HepG2 (cell line): ENCODE measurements around the gene TAGLN. TPM values are rescaled to one million over a fixed set of nuclear protein-coding genes. Genes with fewer than 3 reads are reported as not detected.

Source experiments
- ATAC-seq: fragments of 200-7000 bp; cut with Tn5 transposase; 3 replicates; pipeline ENCODE4 v1.9.1; 2020; ENCODE audit warnings: mild to moderate bottlenecking, moderate library complexity
- BruUV-seq: library from RNA; stranded (reverse); fragments of 400-500 nt; replicated peaks from 2 replicates; lab custom pipeline; 2021; lab: Mats Ljungman, UMichigan
- CTCF ChIA-PET: fragments of 300-600 bp; formaldehyde crosslinking; extraction: SDS; loops from one replicate; lab custom pipeline; 2021; ENCODE audit warnings: low total read pairs, inconsistent platforms, low intra/inter-chr PET ratio; lab: Yijun Ruan, JAX
- POLR2A ChIA-PET: fragments of 350-600 bp; sonication (Branson Sonifier 250); formaldehyde crosslinking; loops from one replicate; lab custom pipeline; 2020; ENCODE audit warnings: antibody characterized with exemption, inconsistent platforms; lab: Yijun Ruan, JAX
- DNase-seq: peaks from one replicate; pipeline ENCODE4 v3.0.0-alpha.2; 2015; ENCODE audit warnings: low spot score
- FAIRE-seq: peaks from 3 replicates; lab custom pipeline; 2011; peaks lifted over from hg19 to GRCh38; lab: Jason Lieb, UNC
- H2AFZ ChIP-seq: one replicate; pipeline ENCODE4 v1.6.1; 2011; ENCODE audit warnings: low read length, inconsistent platforms
- H3K27ac ChIP-seq: fragments of 300-600 bp; 3 replicates; pipeline ENCODE4 v1.8.0; 2011; ENCODE audit warnings: mixed run types, mild to moderate bottlenecking, mixed read lengths, low read length, inconsistent platforms; ENCODE audit not compliant: insufficient read depth; ENCODE audit errors: extremely low read length
- H3K27me3 ChIP-seq, 2 experiments: fragments of 200-600 bp in 1 of 2; 2 replicates in 1 of 2; 3 replicates in 1 of 2; pipeline versions ENCODE4 v1.6.0 to v1.8.0; 2011; ENCODE audit warnings: low read length in 2 of 2, mild to moderate bottlenecking in 2 of 2, moderate library complexity in 2 of 2, inconsistent platforms in 1 of 2; ENCODE audit not compliant: insufficient read depth in 2 of 2, control insufficient read depth in 1 of 2
- H3K36me3 ChIP-seq, 2 experiments: fragments of 200-600 bp in 1 of 2; replicated peaks in 1 of 2; 2 replicates in 1 of 2; 3 replicates in 1 of 2; pipeline versions ENCODE4 v1.5.1 to v1.8.0; 2011; ENCODE audit warnings: low read length in 2 of 2, inconsistent platforms in 1 of 2; ENCODE audit not compliant: insufficient read depth in 2 of 2, control insufficient read depth in 1 of 2
- H3K4me1 ChIP-seq: 2 replicates; pipeline ENCODE4 v1.5.1; 2012; ENCODE audit warnings: low read length, inconsistent platforms; ENCODE audit not compliant: insufficient read depth
- H3K4me2 ChIP-seq: 2 replicates; pipeline ENCODE4 v1.6.0; 2011; ENCODE audit warnings: low read depth, low read length, inconsistent platforms
- H3K4me3 ChIP-seq, 3 experiments: fragments of 200-600 bp in 1 of 3; sonication (generic), shearing (Covaris generic) in 1 of 3; replicated peaks in 1 of 3; 2 replicates each; pipeline ENCODE4 v1.5.1; 2011 to 2016; ENCODE audit warnings: low read length in 3 of 3, inconsistent platforms in 2 of 3, low read depth in 2 of 3, mild to moderate bottlenecking in 2 of 3, control low read depth in 1 of 3, mixed read lengths in 1 of 3; ENCODE audit not compliant: insufficient read depth in 1 of 3
- H3K79me2 ChIP-seq: one replicate; pipeline ENCODE4 v1.6.1; 2011; ENCODE audit warnings: low read length, inconsistent platforms; ENCODE audit not compliant: insufficient read depth
- H3K9ac ChIP-seq: 2 replicates; pipeline ENCODE4 v1.6.0; 2011; ENCODE audit warnings: mild to moderate bottlenecking, low read depth, low read length, inconsistent platforms; ENCODE audit not compliant: insufficient read depth
- H3K9me3 ChIP-seq: 2 replicates; pipeline ENCODE4 v1.5.1; 2012; ENCODE audit warnings: mild to moderate bottlenecking, low read length
- H4K20me1 ChIP-seq: 2 replicates; pipeline ENCODE4 v1.6.0; 2011; ENCODE audit warnings: inconsistent platforms, mild to moderate bottlenecking, low read length, moderate library complexity; ENCODE audit not compliant: insufficient read depth
- FOXJ3 ChIP-seq: sonication (generic); formaldehyde crosslinking; IDR thresholded peaks from 2 replicates; pipeline ENCODE4 v1.4.0; 2020; ENCODE audit warnings: missing genetic modification reagents, mild to moderate bottlenecking, borderline replicate concordance
- MAFK ChIP-seq, 2 experiments: IDR thresholded peaks in 1 of 2; conservative IDR thresholded peaks in 1 of 2; 2 replicates each; pipeline ENCODE4 v1.6.1; 2011; ENCODE audit warnings: improper control_type of control experiment in 2 of 2, low read length in 2 of 2
- NFE2L1 ChIP-seq: sonication (generic); formaldehyde crosslinking; IDR thresholded peaks from 2 replicates; pipeline ENCODE4 v1.4.0; 2020; ENCODE audit warnings: missing genetic modification reagents, mild to moderate bottlenecking, borderline replicate concordance
- POLR2G ChIP-seq: fragments of 200-400 bp; formaldehyde crosslinking; IDR thresholded peaks from 2 replicates; pipeline ENCODE4 v1.6.1; 2018; ENCODE audit warnings: mild to moderate bottlenecking, low read depth, low read length, moderate library complexity
- RBM22 ChIP-seq: fragments of 200-400 bp; formaldehyde crosslinking; optimal IDR thresholded peaks from 2 replicates; pipeline ENCODE3; 2017; ENCODE audit warnings: mild to moderate bottlenecking, low read length, moderate library complexity
- THYN1 ChIP-seq: sonication (generic); formaldehyde crosslinking; IDR thresholded peaks from 2 replicates; pipeline ENCODE4 v1.8.1; 2023; ENCODE audit warnings: low read depth, mild to moderate bottlenecking, moderate library complexity, missing genetic modification reagents, borderline replicate concordance
- ZNF7 ChIP-seq: IDR thresholded peaks from 2 replicates; pipeline ENCODE4 v1.6.1; 2016; ENCODE audit warnings: missing biosample characterization, missing genetic modification reagents
- ZNF839 ChIP-seq: sonication (generic); formaldehyde crosslinking; IDR thresholded peaks from 2 replicates; pipeline ENCODE4 v1.4.0; 2020; ENCODE audit warnings: missing genetic modification reagents, mild to moderate bottlenecking, borderline replicate concordance
- WGBS: methylation state at CpG from one replicate; pipeline ENCODE4 v1.1.6; 2017; ENCODE audit warnings: low lambda C conversion rate; 5-methylcytosine and 5-hydroxymethylcytosine counted together
- in situ Hi-C: cut with HindIII; loops from 2 replicates; pipeline ENCODE4 v1.10.0; 2017; ENCODE audit warnings: low pct_unique_long_range_greater_than_20kb; ENCODE audit not compliant: extremely low pct_ligation_motif_present
- intact Hi-C: fragments of 100-400 bp; cut with micrococcal nuclease; formaldehyde crosslinking; loops from one replicate; pipeline ENCODE4 v1.10.0; 2022; ENCODE audit not compliant: unreplicated experiment
- polyA plus RNA-seq, 8 experiments: library from polyadenylated mRNA; depleted of rRNA in 3 of 8; stranded (reverse) in 7 of 8; unstranded in 1 of 8; fragments of >200 nt; fragmentation: Illumina TruSeq in 4 of 8; extraction: Trizol in 4 of 8; gene quantifications; 2 replicates each; pipeline versions ENCODE4 v1.2.1 to v1.2.3, GENCODE V29; 2011 to 2016; ENCODE audit warnings: low read depth in 4 of 8, missing spikeins in 1 of 8, mixed read lengths in 1 of 8; ENCODE audit not compliant: insufficient read depth in 1 of 8
- total RNA-seq, 5 experiments: library from RNA; depleted of rRNA; stranded (reverse); fragments of >200 nt; fragmentation: Illumina TruSeq; extraction: Trizol; gene quantifications; 2 replicates each; pipeline ENCODE4 v1.2.3, GENCODE V29; 2016; ENCODE audit warnings: low read depth in 1 of 5
- TF ChIP-seq, protein P1 (sequence below): IDR thresholded peaks from 2 replicates; pipeline ENCODE4 v1.6.1; 2016; ENCODE audit warnings: missing biosample characterization, missing genetic modification reagents, low read depth

Gene TAGLN
- total and polyA plus RNA-seq, 2 of the 13 experiments (the other 11 are each of a cell fraction or from before 2014, with no cell fraction given): 12.6 to 75.4 TPM

- no peak overlapping the region for H3K9ac ChIP-seq
Observed at GRCh38 chr11:117175104-117175503, 24.1 kb upstream of the TAGLN start.

DNA sequence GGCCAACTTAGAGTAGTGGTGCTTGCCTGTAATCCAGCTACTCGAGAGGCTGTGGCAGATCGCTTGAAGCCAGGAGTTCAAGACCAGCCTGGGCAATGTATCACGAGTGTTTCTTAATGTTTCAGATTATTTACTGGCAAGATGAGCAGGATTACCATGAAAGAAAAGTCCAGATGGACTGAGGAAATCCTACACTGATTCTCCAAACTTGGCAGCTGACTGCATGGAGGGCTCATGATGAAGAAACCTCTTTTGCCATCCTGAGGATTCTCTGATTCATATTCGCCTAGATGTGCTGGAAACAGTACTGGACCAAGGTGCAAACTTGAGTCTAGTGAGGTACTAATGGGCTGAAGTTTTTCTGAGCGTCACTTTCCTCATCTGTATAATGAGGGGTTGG is 23.4 kb upstream of the TAGLN start:
- H3K27ac ChIP-seq: no peak overlapping the region
- ChIA-PET POLR2A (interaction anchor here (2.9 kb wide), 1 partner anchor 32 kb away, joined by 9 read pairs; the partner anchor contains the start of gene PAFAH1B2), CTCF (no interaction called here)
- no peaks in the 10 kb centered on the region; a peak in 1 of 5 replicates for H3K27me3 ChIP-seq
- H3K36me3 ChIP-seq: peaks cover 0 to 4% of the 10 kb centered on the region in 2 experiments; a peak in 1 of 5 replicates
- H3K4me2 ChIP-seq: no peak overlapping the region
- H3K9me3 ChIP-seq: no peaks in the 10 kb centered on the region
- H4K20me1 ChIP-seq: no peaks in the 10 kb centered on the region
- FAIRE-seq: no peak
- H3K4me1 ChIP-seq: peaks cover 42% of the 10 kb centered on the region
- no peak overlapping the region for H2AFZ ChIP-seq
- H3K9ac ChIP-seq: no peak overlapping the region
- ATAC-seq: no peak
- in situ Hi-C loops (no loop called here), intact Hi-C loops (no loop called here)
- TF ChIP-seq THYN1 (no peak), FOXJ3 (CRISPR knock-in tag) (no peak)
- DNase-seq: no peak
- H3K4me3 ChIP-seq: no peak overlapping the region
- WGBS: 92% methylated on average over 5 of the region's 5 CpGs
- peaks cover 6% of the 10 kb centered on the region for H3K79me2 ChIP-seq
- BruUV-seq: no TSS peak

More at GRCh38 chr11:117175104-117175503, 24.1 kb upstream of the TAGLN start:
- H3K4me3 ChIP-seq: no peak overlapping the region
- no TSS peak for BruUV-seq
- H3K4me1 ChIP-seq: peaks cover 35% of the 10 kb centered on the region
- peaks cover 3% of the 10 kb centered on the region for H3K79me2 ChIP-seq
- ChIA-PET CTCF (no interaction called here), POLR2A (interaction anchor here (2.9 kb wide), 1 partner anchor 31 kb away, joined by 9 read pairs; the partner anchor contains the start of gene PAFAH1B2)
- H3K4me2 ChIP-seq: no peak overlapping the region
- no peaks in the 10 kb centered on the region for H4K20me1 ChIP-seq
- H3K9me3 ChIP-seq: no peaks in the 10 kb centered on the region
- 61% methylated on average over 6 of the region's 7 CpGs for WGBS
- DNase-seq (no peak), FAIRE-seq (no peak), ATAC-seq (no peak)
- in situ Hi-C loops: no loop called here
- H3K27ac ChIP-seq: no peak overlapping the region
- intact Hi-C loops: no loop called here
- peaks cover 0 to 9% of the 10 kb centered on the region in 2 experiments; a peak in 2 of 5 replicates for H3K36me3 ChIP-seq
- no peaks in the 10 kb centered on the region; a peak in 1 of 5 replicates for H3K27me3 ChIP-seq
- H2AFZ ChIP-seq: no peak overlapping the region
- peak; percentile 45 for TF ChIP-seq RBM22
- TF ChIP-seq, protein P1, sequence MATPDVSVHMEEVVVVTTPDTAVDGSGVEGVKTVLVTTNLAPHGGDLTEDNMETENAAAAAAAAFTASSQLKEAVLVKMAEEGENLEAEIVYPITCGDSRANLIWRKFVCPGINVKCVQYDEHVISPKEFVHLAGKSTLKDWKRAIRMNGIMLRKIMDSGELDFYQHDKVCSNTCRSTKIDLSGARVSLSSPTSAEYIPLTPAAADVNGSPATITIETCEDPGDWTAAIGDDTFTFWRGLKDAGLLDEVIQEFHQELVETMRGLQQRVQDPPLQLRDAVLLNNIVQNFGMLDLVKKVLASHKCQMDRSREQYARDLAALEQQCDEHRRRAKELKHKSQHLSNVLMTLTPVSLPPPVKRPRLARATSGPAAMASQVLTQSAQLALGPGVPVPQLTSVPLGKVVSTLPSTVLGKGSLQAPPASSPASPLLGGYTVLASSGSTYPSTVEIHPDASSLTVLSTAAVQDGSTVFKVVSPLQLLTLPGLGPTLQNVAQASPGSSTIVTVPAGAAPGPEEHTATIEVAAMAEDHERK (CRISPR knock-in tag): no peak
- peak; percentile 36; the same call in 1 of the 2 replicates for TF ChIP-seq POLR2G
- peak; percentile 67; the same call in 1 of the 2 replicates for TF ChIP-seq ZNF7 (CRISPR knock-in tag)
- no peak for TF ChIP-seq ZNF839 (CRISPR knock-in tag)
- peak in 1 of 2 experiments; percentile 25; a peak in 1 of 4 replicates for TF ChIP-seq MAFK (conservative IDR thresholded peaks at IDR 0.05 in 1 of 2, IDR thresholded peaks at IDR 0.05 in 1 of 2; ENCODE audit: low read length in 2 of 2)
- no peak for TF ChIP-seq NFE2L1 (CRISPR knock-in tag)
- TF ChIP-seq, all 625 proteins: peak for 4
